HG03571 (cell line): ENCODE results near the gene MPHOSPH10.
"Not testable (repeated sequence)": the region's sequence is repeated elsewhere in the genome, so short reads cannot be mapped to it uniquely, and the experiment has no call there.

Experiments
- ATAC-seq: cut with Tn5 transposase; IDR thresholded peaks from one replicate; pipeline ENCODE4 v1.9.1; 2021; ENCODE audit not compliant: unreplicated experiment

Gene MPHOSPH10, protein sequence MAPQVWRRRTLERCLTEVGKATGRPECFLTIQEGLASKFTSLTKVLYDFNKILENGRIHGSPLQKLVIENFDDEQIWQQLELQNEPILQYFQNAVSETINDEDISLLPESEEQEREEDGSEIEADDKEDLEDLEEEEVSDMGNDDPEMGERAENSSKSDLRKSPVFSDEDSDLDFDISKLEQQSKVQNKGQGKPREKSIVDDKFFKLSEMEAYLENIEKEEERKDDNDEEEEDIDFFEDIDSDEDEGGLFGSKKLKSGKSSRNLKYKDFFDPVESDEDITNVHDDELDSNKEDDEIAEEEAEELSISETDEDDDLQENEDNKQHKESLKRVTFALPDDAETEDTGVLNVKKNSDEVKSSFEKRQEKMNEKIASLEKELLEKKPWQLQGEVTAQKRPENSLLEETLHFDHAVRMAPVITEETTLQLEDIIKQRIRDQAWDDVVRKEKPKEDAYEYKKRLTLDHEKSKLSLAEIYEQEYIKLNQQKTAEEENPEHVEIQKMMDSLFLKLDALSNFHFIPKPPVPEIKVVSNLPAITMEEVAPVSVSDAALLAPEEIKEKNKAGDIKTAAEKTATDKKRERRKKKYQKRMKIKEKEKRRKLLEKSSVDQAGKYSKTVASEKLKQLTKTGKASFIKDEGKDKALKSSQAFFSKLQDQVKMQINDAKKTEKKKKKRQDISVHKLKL

GRCh38 chr2:71130152-71130904 lies at the start of gene MPHOSPH10, which contains the start of gene MCEE:
TSS of gene MPHOSPH10 (plus strand) at chr2:71130634. CDS start at chr2:71130666, 32 bp downstream.
TSS of gene MCEE (minus strand) at chr2:71130229. CDS start at chr2:71130219, 10 bp downstream.
- peak; percentile 93 for ATAC-seq

DNA sequence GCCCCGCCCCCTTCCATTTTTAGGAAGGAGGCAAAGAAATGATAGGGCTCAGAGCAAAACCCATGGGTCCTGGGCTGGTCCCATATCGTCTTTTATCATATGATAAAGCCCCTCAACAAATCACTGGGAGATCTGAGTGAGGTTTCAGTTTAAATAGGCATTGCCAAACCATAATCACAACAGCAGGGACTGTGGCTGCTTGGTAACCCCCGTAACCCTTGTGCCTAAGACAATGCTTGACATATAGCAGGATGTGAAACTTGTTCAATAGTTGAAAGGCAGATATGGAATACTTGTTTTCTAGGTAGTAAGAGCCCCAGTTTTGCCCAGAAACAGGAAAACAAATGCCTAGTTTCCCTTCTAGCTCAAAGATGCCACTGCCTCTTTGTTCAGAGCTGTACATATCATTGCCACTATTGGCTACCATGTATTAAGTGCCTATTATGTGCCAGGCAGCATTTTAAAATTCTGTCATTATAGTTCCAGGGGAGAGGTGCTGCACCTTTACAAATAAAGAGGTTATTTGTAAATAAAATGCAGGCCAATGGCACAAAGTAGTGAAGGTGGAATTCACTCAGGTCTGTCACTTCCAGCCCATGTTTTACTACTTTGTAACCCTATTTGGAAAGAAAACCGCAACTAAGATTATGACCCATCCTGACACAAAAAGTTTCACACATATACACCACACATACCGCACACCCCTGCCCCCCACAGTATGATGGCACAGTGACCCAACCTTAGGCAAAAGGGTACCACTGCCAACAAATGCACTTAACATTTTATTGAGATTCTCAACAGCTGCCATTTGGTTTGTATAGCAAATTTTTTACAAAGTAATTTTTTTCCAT lies 47.8 kb upstream of the MPHOSPH10 start:
- no peak for ATAC-seq

- ATAC-seq: not testable (repeated sequence)
Observed at GRCh38 chr2:71083297-71083696, 47.1 kb upstream of the MPHOSPH10 start.

GRCh38 chr2:71083752-71084312 lies 46.6 kb upstream of the MPHOSPH10 start:
- not testable (repeated sequence) for ATAC-seq

DNA sequence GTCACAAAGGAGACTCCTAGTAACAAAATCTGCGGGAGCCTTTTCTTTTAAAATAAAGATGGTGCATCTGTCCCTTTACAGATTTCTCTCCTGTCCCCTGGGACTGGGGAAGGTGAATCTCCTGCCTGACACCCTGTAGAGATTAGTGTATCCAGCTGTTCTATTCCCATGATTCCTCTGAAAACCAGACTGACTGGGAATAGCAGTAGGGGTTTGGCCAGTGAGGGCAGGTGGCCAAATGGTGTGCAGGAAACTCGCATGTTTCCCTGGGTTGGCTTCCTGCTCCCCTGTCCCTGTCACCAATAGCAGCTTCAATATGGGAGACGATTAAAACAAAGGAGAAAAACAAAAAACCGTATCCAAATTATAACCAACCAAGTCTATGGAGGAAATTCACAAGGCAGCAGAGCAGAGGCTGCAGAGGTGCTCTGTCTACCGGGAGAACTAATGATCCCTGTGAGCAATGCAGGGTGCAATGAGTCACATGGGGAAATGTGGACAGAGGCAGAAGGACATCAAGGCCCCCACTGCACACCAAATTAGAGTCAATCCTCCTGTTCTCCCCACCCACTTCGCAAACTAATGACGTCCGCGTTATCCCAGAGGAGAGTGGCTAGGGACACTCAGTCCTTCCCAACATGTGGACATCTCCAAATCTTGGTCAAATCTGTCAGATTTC lies 45.0 kb upstream of the MPHOSPH10 start:
- ATAC-seq: not testable (repeated sequence)

GRCh38 chr2:71089475-71089874 lies 41.0 kb upstream of the MPHOSPH10 start:
- not testable (repeated sequence) for ATAC-seq

GRCh38 chr2:71091808-71092207 lies 38.6 kb upstream of the MPHOSPH10 start:
- ATAC-seq: not testable (repeated sequence)

GRCh38 chr2:71092491-71093260 lies 37.8 kb upstream of the MPHOSPH10 start:
- not testable (repeated sequence) for ATAC-seq

DNA sequence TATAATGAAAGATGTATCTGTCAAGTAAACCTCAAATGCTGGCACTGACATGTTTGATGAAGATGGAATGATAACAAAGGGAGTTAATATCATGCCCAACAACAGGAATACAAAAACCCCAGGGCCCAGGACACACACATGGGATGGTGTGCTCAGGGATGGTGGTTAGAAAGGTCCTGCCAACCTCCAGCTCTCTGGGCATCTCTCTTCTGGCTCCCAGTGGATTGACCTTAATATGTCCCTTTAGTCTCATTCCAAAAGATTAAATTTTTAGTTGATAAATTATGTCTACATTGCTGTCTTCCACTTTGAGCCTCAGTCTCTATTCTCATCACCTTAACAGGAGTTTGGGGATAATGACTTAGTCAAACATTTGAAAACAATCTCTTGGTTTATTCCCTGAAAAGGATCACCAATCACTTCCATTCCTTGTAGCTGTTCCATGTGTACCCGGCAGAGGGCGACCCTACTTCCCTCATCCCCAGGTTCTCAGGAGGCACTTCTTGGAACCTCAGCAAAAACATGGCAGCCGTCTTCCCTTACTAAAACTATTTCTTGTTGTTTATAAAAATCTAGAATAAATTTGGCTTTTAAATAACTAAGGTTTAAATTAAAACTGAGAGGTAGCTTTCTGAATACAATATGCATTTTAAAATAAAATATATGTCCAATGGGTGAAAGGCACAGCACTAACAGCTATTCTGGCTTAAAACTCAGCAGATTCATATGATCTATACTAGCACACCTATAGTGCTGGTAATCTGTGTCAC lies 30.1 kb upstream of the MPHOSPH10 start:
- no peak for ATAC-seq

GRCh38 chr2:71101656-71102055 lies 28.8 kb upstream of the MPHOSPH10 start:
- no peak for ATAC-seq

GRCh38 chr2:71102981-71103681 lies 27.3 kb upstream of the MPHOSPH10 start:
- no peak for ATAC-seq

DNA sequence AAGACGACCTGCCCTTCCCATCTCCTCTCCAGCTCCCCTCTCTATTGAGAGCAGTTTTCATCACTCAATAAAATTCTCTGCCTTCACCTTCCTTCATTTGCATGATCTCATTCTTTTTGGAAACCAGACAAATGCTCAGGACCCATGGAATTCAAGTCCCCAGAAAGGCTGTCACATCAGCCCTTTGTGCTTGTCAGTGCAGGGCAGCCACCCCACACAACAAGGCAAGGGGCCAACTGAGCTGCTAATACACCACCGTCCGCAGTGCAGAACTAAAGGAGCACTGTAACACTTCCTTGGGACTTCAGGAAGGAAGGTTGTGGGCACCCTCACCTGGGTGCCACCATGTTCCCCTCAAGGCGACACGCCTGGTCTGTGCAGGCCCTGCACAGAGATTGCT lies 26.6 kb upstream of the MPHOSPH10 start:
- ATAC-seq: no peak

DNA sequence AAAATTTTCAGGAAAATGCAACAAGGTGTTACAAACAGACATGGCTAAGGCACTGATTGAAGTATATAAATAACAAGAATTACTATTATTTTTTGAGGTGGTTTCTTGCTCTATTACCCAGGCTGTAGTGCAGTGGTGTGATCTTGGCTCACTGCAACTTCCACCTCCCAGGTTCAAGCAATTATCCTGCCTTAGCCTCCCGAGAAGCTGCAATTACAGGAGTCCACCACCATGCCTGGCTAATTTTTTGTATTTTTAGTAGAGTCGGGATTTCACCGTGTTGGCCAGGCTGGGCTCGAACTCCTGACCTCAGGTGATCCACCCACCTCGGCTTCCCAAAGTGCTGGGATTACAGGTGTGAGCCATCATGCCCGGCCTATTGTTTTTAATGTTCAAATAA lies 24.0 kb upstream of the MPHOSPH10 start:
- ATAC-seq: not testable (repeated sequence)

GRCh38 chr2:71108091-71108490 lies 22.3 kb upstream of the MPHOSPH10 start:
- ATAC-seq: no peak

GRCh38 chr2:71113843-71114242 lies 16.6 kb upstream of the MPHOSPH10 start:
- no peak for ATAC-seq

GRCh38 chr2:71117063-71117462 lies 13.4 kb upstream of the MPHOSPH10 start:
- ATAC-seq: no peak

GRCh38 chr2:71120195-71120594 lies 10.2 kb upstream of the MPHOSPH10 start:
- ATAC-seq: no peak
